HepG2 (cell line): ENCODE data around the gene RPS6KB1. TPM values are rescaled to one million over a fixed set of nuclear protein-coding genes. Genes with fewer than 3 reads are reported as not detected.
"Not testable (repeated sequence)": the region's sequence is repeated elsewhere in the genome, so short reads cannot be mapped to it uniquely, and the experiment has no call there.

ENCODE experiments used
- ATAC-seq: fragments of 200-7000 bp; cut with Tn5 transposase; 3 replicates; pipeline ENCODE4 v1.9.1; 2020; ENCODE audit warnings: mild to moderate bottlenecking, moderate library complexity
- BruUV-seq: library from RNA; stranded (reverse); fragments of 400-500 nt; replicated peaks from 2 replicates; lab custom pipeline; 2021; lab: Mats Ljungman, UMichigan
- CTCF ChIA-PET: fragments of 300-600 bp; formaldehyde crosslinking; extraction: SDS; loops from one replicate; lab custom pipeline; 2021; ENCODE audit warnings: low total read pairs, inconsistent platforms, low intra/inter-chr PET ratio; lab: Yijun Ruan, JAX
- POLR2A ChIA-PET: fragments of 350-600 bp; sonication (Branson Sonifier 250); formaldehyde crosslinking; loops from one replicate; lab custom pipeline; 2020; ENCODE audit warnings: antibody characterized with exemption, inconsistent platforms; lab: Yijun Ruan, JAX
- DNase-seq: peaks from one replicate; pipeline ENCODE4 v3.0.0-alpha.2; 2015; ENCODE audit warnings: low spot score
- FAIRE-seq: peaks from 3 replicates; lab custom pipeline; 2011; peaks lifted over from hg19 to GRCh38; lab: Jason Lieb, UNC
- H2AFZ ChIP-seq: one replicate; pipeline ENCODE4 v1.6.1; 2011; ENCODE audit warnings: low read length, inconsistent platforms
- H3K27ac ChIP-seq: fragments of 300-600 bp; 3 replicates; pipeline ENCODE4 v1.8.0; 2011; ENCODE audit warnings: mixed run types, mild to moderate bottlenecking, mixed read lengths, low read length, inconsistent platforms; ENCODE audit not compliant: insufficient read depth; ENCODE audit errors: extremely low read length
- H3K27me3 ChIP-seq, 2 experiments: fragments of 200-600 bp in 1 of 2; 2 replicates in 1 of 2; 3 replicates in 1 of 2; pipeline versions ENCODE4 v1.6.0 to v1.8.0; 2011; ENCODE audit warnings: low read length in 2 of 2, mild to moderate bottlenecking in 2 of 2, moderate library complexity in 2 of 2, inconsistent platforms in 1 of 2; ENCODE audit not compliant: insufficient read depth in 2 of 2, control insufficient read depth in 1 of 2
- H3K36me3 ChIP-seq, 2 experiments: fragments of 200-600 bp in 1 of 2; replicated peaks in 1 of 2; 2 replicates in 1 of 2; 3 replicates in 1 of 2; pipeline versions ENCODE4 v1.5.1 to v1.8.0; 2011; ENCODE audit warnings: low read length in 2 of 2, inconsistent platforms in 1 of 2; ENCODE audit not compliant: insufficient read depth in 2 of 2, control insufficient read depth in 1 of 2
- H3K4me1 ChIP-seq: 2 replicates; pipeline ENCODE4 v1.5.1; 2012; ENCODE audit warnings: low read length, inconsistent platforms; ENCODE audit not compliant: insufficient read depth
- H3K4me2 ChIP-seq: 2 replicates; pipeline ENCODE4 v1.6.0; 2011; ENCODE audit warnings: low read depth, low read length, inconsistent platforms
- H3K4me3 ChIP-seq, 3 experiments: fragments of 200-600 bp in 1 of 3; sonication (generic), shearing (Covaris generic) in 1 of 3; replicated peaks in 1 of 3; 2 replicates each; pipeline ENCODE4 v1.5.1; 2011 to 2016; ENCODE audit warnings: low read length in 3 of 3, inconsistent platforms in 2 of 3, low read depth in 2 of 3, mild to moderate bottlenecking in 2 of 3, control low read depth in 1 of 3, mixed read lengths in 1 of 3; ENCODE audit not compliant: insufficient read depth in 1 of 3
- H3K79me2 ChIP-seq: one replicate; pipeline ENCODE4 v1.6.1; 2011; ENCODE audit warnings: low read length, inconsistent platforms; ENCODE audit not compliant: insufficient read depth
- H3K9ac ChIP-seq: 2 replicates; pipeline ENCODE4 v1.6.0; 2011; ENCODE audit warnings: mild to moderate bottlenecking, low read depth, low read length, inconsistent platforms; ENCODE audit not compliant: insufficient read depth
- H3K9me3 ChIP-seq: 2 replicates; pipeline ENCODE4 v1.5.1; 2012; ENCODE audit warnings: mild to moderate bottlenecking, low read length
- H4K20me1 ChIP-seq: 2 replicates; pipeline ENCODE4 v1.6.0; 2011; ENCODE audit warnings: inconsistent platforms, mild to moderate bottlenecking, low read length, moderate library complexity; ENCODE audit not compliant: insufficient read depth
- ATF4 ChIP-seq, 2 experiments: fragments of 450-650 bp in 1 of 2; sonication (generic) in 1 of 2; formaldehyde crosslinking; IDR thresholded peaks; 2 replicates each; pipeline versions ENCODE4 v1.5.0 to v1.8.0; 2020 to 2022; ENCODE audit warnings: mild to moderate bottlenecking in 1 of 2, missing genetic modification reagents in 1 of 2
- FOXK2 ChIP-seq: fragments of 450-650 bp; IDR thresholded peaks from 2 replicates; pipeline ENCODE4 v1.6.1; 2016
- HMGXB4 ChIP-seq, 2 experiments: sonication (generic) in 1 of 2; formaldehyde crosslinking in 1 of 2; IDR thresholded peaks; 2 replicates each; pipeline versions ENCODE4 v1.4.0 to v1.6.1; 2018 to 2020; ENCODE audit warnings: missing genetic modification reagents in 2 of 2, borderline replicate concordance in 1 of 2, low read depth in 1 of 2, mild to moderate bottlenecking in 1 of 2, missing biosample characterization in 1 of 2
- ZNF180 ChIP-seq: sonication (generic); formaldehyde crosslinking; IDR thresholded peaks from 2 replicates; pipeline ENCODE4 v1.4.0; 2020; ENCODE audit warnings: low read depth, missing genetic modification reagents, borderline replicate concordance
- WGBS: methylation state at CpG from one replicate; pipeline ENCODE4 v1.1.6; 2017; ENCODE audit warnings: low lambda C conversion rate; 5-methylcytosine and 5-hydroxymethylcytosine counted together
- in situ Hi-C: cut with HindIII; loops from 2 replicates; pipeline ENCODE4 v1.10.0; 2017; ENCODE audit warnings: low pct_unique_long_range_greater_than_20kb; ENCODE audit not compliant: extremely low pct_ligation_motif_present
- intact Hi-C: fragments of 100-400 bp; cut with micrococcal nuclease; formaldehyde crosslinking; loops from one replicate; pipeline ENCODE4 v1.10.0; 2022; ENCODE audit not compliant: unreplicated experiment
- polyA plus RNA-seq, 8 experiments: library from polyadenylated mRNA; depleted of rRNA in 3 of 8; stranded (reverse) in 7 of 8; unstranded in 1 of 8; fragments of >200 nt; fragmentation: Illumina TruSeq in 4 of 8; extraction: Trizol in 4 of 8; gene quantifications; 2 replicates each; pipeline versions ENCODE4 v1.2.1 to v1.2.3, GENCODE V29; 2011 to 2016; ENCODE audit warnings: low read depth in 4 of 8, missing spikeins in 1 of 8, mixed read lengths in 1 of 8; ENCODE audit not compliant: insufficient read depth in 1 of 8
- total RNA-seq, 5 experiments: library from RNA; depleted of rRNA; stranded (reverse); fragments of >200 nt; fragmentation: Illumina TruSeq; extraction: Trizol; gene quantifications; 2 replicates each; pipeline ENCODE4 v1.2.3, GENCODE V29; 2016; ENCODE audit warnings: low read depth in 1 of 5

The RPS6KB1 gene
- total and polyA plus RNA-seq, 2 of the 13 experiments (the other 11 are each of a cell fraction or from before 2014, with no cell fraction given): 16.5 to 42.2 TPM

- TF ChIP-seq ATF4 (CRISPR knock-in tag; IDR thresholded peaks at IDR 0.05) (no peak), HMGXB4 (CRISPR knock-in tag; IDR thresholded peaks at IDR 0.05; ENCODE audit: borderline replicate concordance in 1 of 2, low read depth in 1 of 2) (no peak), FOXK2 (no peak), ZNF180 (CRISPR knock-in tag) (no peak)
Observed at GRCh38 chr17:59954856-59955255, 61.9 kb downstream of the RPS6KB1 start (continued).

- H3K27ac ChIP-seq, H3K27me3 ChIP-seq, H3K36me3 ChIP-seq, H3K4me2 ChIP-seq, H3K9me3 ChIP-seq, intact Hi-C loops, DNase-seq, H3K79me2 ChIP-seq, ATAC-seq, FAIRE-seq, BruUV-seq, H2AFZ ChIP-seq, H4K20me1 ChIP-seq, in situ Hi-C loops, H3K4me3 ChIP-seq, CTCF ChIA-PET, H3K9ac ChIP-seq: not testable (repeated sequence)
- 96% methylated on average over 8 of the region's 8 CpGs for whole genome bisulfite sequencing
- POLR2A ChIA-PET: interaction anchor here (0.7 kb wide), 1 partner anchor 119 kb away, joined by 3 read pairs; the partner anchor contains the start of gene HEATR6
- H3K4me1 ChIP-seq: peaks cover 14% of the 10 kb centered on the region
Observed at GRCh38 chr17:59959574-59959973, 66.7 kb downstream of the RPS6KB1 start.
